Spleen (tissue), 11 donors: ENCODE measurements around the gene SEC14L6. TPM values are rescaled to one million over a fixed set of nuclear protein-coding genes. Genes with fewer than 3 reads are reported as not detected.

Experiments
- DNase-seq: peaks from one replicate; pipeline ENCODE4 v3.0.0-alpha.2; 2020
- H3K27ac ChIP-seq, 8 donors: fragments of 200-600 bp; sonication (generic) in 7 of 8; 1 replicate in 4 of 8; 2 replicates in 4 of 8; pipeline versions ENCODE4 v1.5.0 to v1.8.0; 2016 to 2021; ENCODE audit warnings: inconsistent platforms in 4 of 8, mild to moderate bottlenecking in 4 of 8, moderate library complexity in 1 of 8
- H3K27me3 ChIP-seq, 7 donors: fragments of 200-600 bp; sonication (generic) in 6 of 7; replicated peaks in 1 of 7; 1 replicate in 4 of 7; 2 replicates in 3 of 7; pipeline versions ENCODE4 v1.5.0 to v1.8.0; 2016 to 2021; ENCODE audit warnings: inconsistent platforms in 3 of 7, mild to moderate bottlenecking in 1 of 7
- H3K36me3 ChIP-seq, 6 donors: fragments of 200-600 bp; sonication (generic) in 5 of 6; 1 replicate in 4 of 6; 2 replicates in 2 of 6; pipeline versions ENCODE4 v1.5.0 to v1.8.0; 2016 to 2021; ENCODE audit warnings: inconsistent platforms in 2 of 6
- H3K4me1 ChIP-seq, 6 donors: fragments of 200-600 bp; sonication (generic) in 5 of 6; 1 replicate in 3 of 6; 2 replicates in 3 of 6; pipeline versions ENCODE4 v1.5.0 to v1.8.0; 2016 to 2021; ENCODE audit warnings: inconsistent platforms in 3 of 6
- H3K4me3 ChIP-seq, 8 donors: fragments of 200-600 bp; sonication (generic) in 7 of 8; 1 replicate in 4 of 8; 2 replicates in 4 of 8; pipeline versions ENCODE4 v1.5.0 to v1.8.0; 2016 to 2021; ENCODE audit warnings: inconsistent platforms in 4 of 8, mild to moderate bottlenecking in 4 of 8, moderate library complexity in 2 of 8
- H3K9me3 ChIP-seq, 8 donors: fragments of 200-600 bp; sonication (generic) in 7 of 8; 1 replicate in 4 of 8; 2 replicates in 4 of 8; pipeline versions ENCODE4 v1.5.0 to v1.8.0; 2016 to 2021; ENCODE audit warnings: inconsistent platforms in 4 of 8
- CTCF ChIP-seq, 11 experiments: fragments of 200-600 bp in 7 of 11; fragments of 450-650 bp in 4 of 11; sonication (generic) in 4 of 11; IDR thresholded peaks in 8 of 11; conservative IDR thresholded peaks in 3 of 11; 1 replicate in 7 of 11; 2 replicates in 4 of 11; pipeline versions ENCODE4 v1.4.0 to v1.8.0; 2016 to 2021; ENCODE audit warnings: antibody characterized with exemption in 11 of 11, inconsistent platforms in 4 of 11, mild to moderate bottlenecking in 1 of 11
- POLR2A ChIP-seq, 3 donors: fragments of 450-650 bp; IDR thresholded peaks; one replicate each; pipeline ENCODE4 v1.5.1; 2017; ENCODE audit warnings: antibody characterized with exemption in 3 of 3, mild to moderate bottlenecking in 1 of 3
- POLR2AphosphoS5 ChIP-seq, 3 donors: sonication (generic); formaldehyde crosslinking; IDR thresholded peaks; one replicate each; pipeline ENCODE4 v1.5.1; 2017; ENCODE audit warnings: antibody characterized with exemption in 3 of 3
- WGBS, 5 donors: extraction: QIAGEN DNeasy Blood & Tissue Kit in 3 of 5; methylation state at CpG; one replicate each; pipeline versions ENCODE4 v1.1.5 to v1.1.7; 2013 to 2018; 5-methylcytosine and 5-hydroxymethylcytosine counted together
- intact Hi-C: fragments of 100-400 bp; cut with DNase I; formaldehyde crosslinking; loops from one replicate; pipeline ENCODE4 v1.15.0; 2023; ENCODE audit warnings: low total_unique reads
- polyA plus RNA-seq, 3 donors: library from polyadenylated mRNA; stranded (reverse); fragments of 200-250 nt; gene quantifications; one replicate each; pipeline ENCODE4 v1.2.1, GENCODE V29; 2013
- total RNA-seq, 7 donors: library from RNA; depleted of rRNA in 3 of 7; stranded (reverse); fragments of >200 nt in 3 of 7; fragmentation: NEBNext Ultra II Directional in 4 of 7; extraction: Animal tissue kit (Norgen Biotek cat#: 25700) in 4 of 7; gene quantifications; one replicate each; pipeline versions ENCODE4 v1.1.0 to v1.2.1, GENCODE V29; 2016 to 2021
- donor health status: healthy with polysubstance abuse.
- donor health status: DM: no; HTN: no; CAD: no; lungs with moderate emphysema.
- donor health status: DM: no; HTN: no; CAD: no.
- donor health status: Bipolar disorder and iron deficiency.
- donor health status: healthy.
- donor health status: DM: no; HTN: no; CAD: no.
- donor health status: DM: yes; HTN: yes; CAD: no.

SEC14L6 gene
- total and polyA plus RNA-seq, 10 donors = 0.03 to 0.56 (median 0.17) TPM; not detected in 2

DNA sequence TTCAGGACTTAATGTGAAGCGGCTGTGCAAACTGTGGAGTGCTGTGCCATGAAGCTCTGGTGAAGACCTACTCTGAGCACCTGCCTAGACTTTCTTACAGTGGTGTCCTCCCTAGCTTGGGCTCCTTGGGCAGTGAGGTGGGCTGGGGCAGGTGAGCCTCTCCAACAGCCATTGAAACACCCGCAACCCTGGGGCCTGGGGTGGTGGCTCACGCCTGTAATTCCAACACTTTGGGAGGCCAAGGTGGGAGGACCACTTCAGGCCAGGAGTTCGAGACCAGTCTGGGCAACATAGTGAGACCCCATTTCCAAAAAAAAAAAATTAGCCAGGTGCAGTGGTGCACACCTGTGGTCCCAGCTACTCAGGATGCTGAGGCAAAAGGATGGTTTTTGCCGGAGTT, 60.4 kb downstream of the SEC14L6 start:
- WGBS, 5 donors = 83 to 94% (median 89%) methylated on average over 4 to 5 of the region's 5 CpGs
- H3K27ac ChIP-seq = no peak overlapping the region
- no peak for DNase-seq
- intact Hi-C loops = loop anchor here (10.0 kb wide), 1 partner anchor 221 kb away; the partner anchor contains the start of gene OSM
- TF ChIP-seq CTCF (IDR thresholded peaks at IDR 0.05 in 8 of 11, conservative IDR thresholded peaks at IDR 0.05 in 3 of 11) = no peak
- TF ChIP-seq POLR2A (IDR thresholded peaks at IDR 0.05) = no peak
- no peak for TF ChIP-seq POLR2AphosphoS5 (IDR thresholded peaks at IDR 0.05)
- H3K27me3 ChIP-seq = peaks cover 0 to 10% (median 0%) of the 10 kb centered on the region in 7 donors
- no peaks in the 10 kb centered on the region for H3K36me3 ChIP-seq
- peaks cover 0 to 6% (median 1%) of the 10 kb centered on the region in 6 donors for H3K4me1 ChIP-seq
- no peak overlapping the region for H3K4me3 ChIP-seq
- no peaks in the 10 kb centered on the region for H3K9me3 ChIP-seq

DNA sequence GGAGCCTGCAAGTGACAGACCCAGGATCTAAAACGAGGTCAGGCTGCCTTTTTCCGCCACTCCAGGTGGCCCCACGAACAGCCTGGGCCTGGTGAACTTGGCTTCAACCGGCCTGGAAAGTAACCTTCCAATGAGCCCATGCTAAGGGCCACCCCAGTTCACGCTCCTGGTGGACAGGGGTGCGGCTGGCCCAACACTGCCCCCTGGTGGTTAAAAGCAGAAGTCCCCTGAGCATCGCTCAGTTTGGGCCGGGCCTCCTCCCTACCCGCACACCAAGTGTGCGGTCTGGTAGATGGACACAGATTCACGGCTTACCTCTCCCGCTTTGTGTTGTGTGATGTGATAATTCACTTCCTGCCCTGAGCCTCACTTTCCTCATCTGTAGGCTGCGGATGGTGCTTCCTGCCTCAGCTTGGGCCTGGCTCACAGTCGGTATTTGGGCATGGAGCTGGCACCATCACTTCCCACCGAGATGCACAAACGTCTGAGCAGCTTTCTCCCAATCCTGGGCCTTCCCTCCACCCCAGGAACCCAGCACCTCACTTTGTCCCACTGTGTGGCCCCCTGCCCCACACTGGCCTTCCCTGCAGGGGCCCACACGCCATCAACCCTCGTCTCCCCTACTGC, 61.1 kb downstream of the SEC14L6 start:
- H3K27ac ChIP-seq = no peak overlapping the region
- 27 to 38% (median 33%) methylated on average over 16 to 18 of the region's 18 CpGs for WGBS, 5 donors
- intact Hi-C loops = loop anchor here (2.0 to 10.0 kb wide), 2 partner anchors 95 to 221 kb away; partner anchors contain the start of gene OSM
- TF ChIP-seq POLR2A (IDR thresholded peaks at IDR 0.05) (no peak), POLR2AphosphoS5 (IDR thresholded peaks at IDR 0.05) (peak; percentile 17 to 45 (median 26)), CTCF (IDR thresholded peaks at IDR 0.05 in 8 of 11, conservative IDR thresholded peaks at IDR 0.05 in 3 of 11) (peak; percentile 87 to 98 (median 97))
- DNase-seq = peak; percentile 86
- H3K36me3 ChIP-seq = no peaks in the 10 kb centered on the region
- H3K4me1 ChIP-seq = peaks cover 0 to 6% (median 1%) of the 10 kb centered on the region in 6 donors
- H3K4me3 ChIP-seq = no peak overlapping the region
- H3K9me3 ChIP-seq = no peaks in the 10 kb centered on the region
- peaks cover 0 to 7% (median 0%) of the 10 kb centered on the region in 7 donors for H3K27me3 ChIP-seq

DNA sequence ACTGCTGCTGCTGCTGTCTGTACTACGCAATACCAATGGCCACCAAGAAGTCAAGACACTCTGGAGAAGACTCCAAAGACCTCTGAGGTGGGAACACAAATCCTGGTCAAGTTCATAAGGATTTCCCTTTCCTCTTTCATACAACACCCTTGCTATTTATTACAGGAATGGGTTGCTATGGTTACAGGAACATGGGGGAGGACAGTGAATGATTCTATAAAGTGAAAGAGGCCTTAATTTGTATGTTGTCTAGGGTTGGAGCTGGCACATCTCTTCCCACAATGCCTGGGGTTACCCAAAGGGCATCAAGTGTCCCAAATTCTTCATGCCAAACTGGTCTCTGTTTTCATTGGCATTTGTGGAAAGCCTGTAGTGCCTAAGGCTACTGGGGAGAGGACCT, 63.4 kb downstream of the SEC14L6 start:
- no peak for DNase-seq
- H3K9me3 ChIP-seq = no peaks in the 10 kb centered on the region
- H3K4me1 ChIP-seq = peaks cover 0 to 6% (median 1%) of the 10 kb centered on the region in 6 donors
- H3K27ac ChIP-seq = no peak overlapping the region
- intact Hi-C loops = loop anchor here (10.0 kb wide), 1 partner anchor 218 kb away; the partner anchor contains the start of gene OSM
- 37 to 100% (median 92%) methylated on average over 1 of the region's 1 CpG for WGBS, 5 donors
- no peaks in the 10 kb centered on the region for H3K27me3 ChIP-seq
- TF ChIP-seq POLR2AphosphoS5 (IDR thresholded peaks at IDR 0.05) (no peak), CTCF (IDR thresholded peaks at IDR 0.05 in 8 of 11, conservative IDR thresholded peaks at IDR 0.05 in 3 of 11) (no peak), POLR2A (IDR thresholded peaks at IDR 0.05) (no peak)
- H3K4me3 ChIP-seq = no peak overlapping the region
- no peaks in the 10 kb centered on the region for H3K36me3 ChIP-seq

DNA sequence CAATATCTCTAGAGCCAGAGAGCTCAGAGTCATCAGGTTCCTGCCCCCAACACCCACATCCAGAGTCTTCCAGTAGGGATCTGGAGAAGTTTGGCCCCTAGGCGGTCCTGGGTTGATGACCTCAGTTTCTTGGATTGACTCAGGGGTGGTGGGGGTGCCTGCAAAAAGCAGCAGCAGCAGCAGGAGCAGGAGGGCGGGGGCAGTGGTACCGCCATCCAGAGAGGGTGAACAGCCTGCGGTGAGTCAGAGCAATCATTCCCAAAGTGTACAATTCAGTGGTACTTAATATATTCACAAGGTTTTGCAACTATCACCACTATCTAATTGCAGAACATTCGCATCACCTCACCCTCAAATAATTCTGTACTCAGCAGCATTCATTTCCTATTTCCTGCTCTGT, 64.8 kb downstream of the SEC14L6 start:
- Histone ChIP-seq H3K27ac (no peak overlapping the region), H3K27me3 (peaks cover 0 to 5% (median 0%) of the 10 kb centered on the region in 7 donors), H3K36me3 (no peaks in the 10 kb centered on the region), H3K4me1 (peaks cover 0 to 6% (median 1%) of the 10 kb centered on the region in 6 donors), H3K9me3 (no peaks in the 10 kb centered on the region), H3K4me3 (no peak overlapping the region)
- WGBS, 5 donors = 69 to 78% (median 77%) methylated on average over 5 of the region's 5 CpGs
- DNase-seq = no peak
- intact Hi-C loops = loop anchor here (10.0 kb wide), 1 partner anchor 217 kb away; the partner anchor contains the start of gene OSM
- TF ChIP-seq POLR2AphosphoS5 (IDR thresholded peaks at IDR 0.05) (no peak), CTCF (IDR thresholded peaks at IDR 0.05 in 8 of 11, conservative IDR thresholded peaks at IDR 0.05 in 3 of 11) (no peak), POLR2A (IDR thresholded peaks at IDR 0.05) (no peak)
